HL-60 (cell line): ENCODE data around the gene CYP4X1.
"Not testable (repeated sequence)": the region's sequence is repeated elsewhere in the genome, so short reads cannot be mapped to it uniquely, and the experiment has no call there.

Experiments used
- CTCF ChIP-seq: IDR thresholded peaks from one replicate; pipeline ENCODE4 v1.5.1; 2011; ENCODE audit warnings: low read length, control low read depth, inconsistent platforms; ENCODE audit not compliant: insufficient read depth
- POLR2AphosphoS5 ChIP-seq: IDR thresholded peaks from 2 replicates; pipeline ENCODE4 v1.6.1; 2012; ENCODE audit warnings: low read depth
- SPI1 ChIP-seq: IDR thresholded peaks from 2 replicates; pipeline ENCODE4 v1.6.1; 2012; ENCODE audit warnings: low read depth, mild to moderate bottlenecking, borderline replicate concordance

- not testable (repeated sequence) for TF ChIP-seq CTCF, SPI1, POLR2AphosphoS5
Measured at GRCh38 chr1:47069080-47069479, 45.6 kb downstream of the CYP4X1 start.
